Measurements from ENCODE around the gene IL4R. TPM values are rescaled to one million over a fixed set of nuclear protein-coding genes. Genes with fewer than 3 reads are reported as not detected.
A peak's percentile ranks its signal among the peaks of the same experiment; 100 is the strongest.

The IL4R gene
- total and polyA plus RNA-seq, 2 of the 13 experiments (the other 11 are each of a cell fraction or from before 2014, with no cell fraction given), result 15.9 to 49.6 TPM

- TF ChIP-seq ZNF687 (CRISPR knock-in tag; IDR thresholded peaks at IDR 0.05) (peak; percentile 85), GFI1 (CRISPR knock-in tag; IDR thresholded peaks at IDR 0.05; ENCODE audit: borderline replicate concordance) (peak; percentile 50; the same call in 1 of the 2 replicates), HOXA7 (CRISPR knock-in tag; IDR thresholded peaks at IDR 0.05) (no peak), HBP1 (CRISPR knock-in tag; IDR thresholded peaks at IDR 0.05; ENCODE audit: low read depth) (no peak), TRIM24 (CRISPR knock-in tag; IDR thresholded peaks at IDR 0.05) (no peak), MTERF4 (CRISPR knock-in tag; IDR thresholded peaks at IDR 0.05) (no peak), ZNF605 (CRISPR knock-in tag; IDR thresholded peaks at IDR 0.05) (no peak), MTF2 (CRISPR knock-in tag; IDR thresholded peaks at IDR 0.05; ENCODE audit: borderline replicate concordance) (no peak), ZBTB3 (CRISPR knock-in tag; IDR thresholded peaks at IDR 0.05; ENCODE audit: borderline replicate concordance, low read depth) (no peak), ZNF607 (CRISPR knock-in tag; IDR thresholded peaks at IDR 0.05; ENCODE audit: borderline replicate concordance) (peak; percentile 52; the same call in 1 of the 2 replicates), FOXC1 (CRISPR knock-in tag; IDR thresholded peaks at IDR 0.05; ENCODE audit: borderline replicate concordance) (0 out of 2 replicates have a peak, but pooled peaks have one; percentile 7), SKI (IDR thresholded peaks at IDR 0.05; ENCODE audit: partially characterized antibody) (peak; percentile 83), ZNF235 (CRISPR knock-in tag; IDR thresholded peaks at IDR 0.05; ENCODE audit: borderline replicate concordance) (peak; percentile 93), ZNF124 (CRISPR knock-in tag; IDR thresholded peaks at IDR 0.05) (peak; percentile 96), ESRRA (CRISPR knock-in tag; IDR thresholded peaks at IDR 0.05; ENCODE audit: low read depth) (no peak), ZNF232 (CRISPR knock-in tag; IDR thresholded peaks at IDR 0.05; ENCODE audit: borderline replicate concordance) (peak; percentile 36; the same call in 1 of the 2 replicates), ZSCAN31 (CRISPR knock-in tag; IDR thresholded peaks at IDR 0.05; ENCODE audit: low read depth) (peak; percentile 99), RORA (CRISPR knock-in tag; IDR thresholded peaks at IDR 0.05) (no peak), ZNF335 (CRISPR knock-in tag; IDR thresholded peaks at IDR 0.05) (peak; percentile 81; the same call in 1 of the 2 replicates), ZNF430 (CRISPR knock-in tag; IDR thresholded peaks at IDR 0.05) (peak; percentile 56; the same call in 1 of the 2 replicates), GATAD2A (CRISPR knock-in tag; IDR thresholded peaks at IDR 0.05) (peak; percentile 76), NR2F2 (IDR thresholded peaks at IDR 0.05; ENCODE audit: borderline replicate concordance, low read depth) (no peak), ZNF740 (CRISPR knock-in tag; IDR thresholded peaks at IDR 0.05) (peak; percentile 85), TBX3 (IDR thresholded peaks at IDR 0.05; ENCODE audit: borderline replicate concordance) (no peak)
Observed at GRCh38 chr16:27313422-27314160, at the start of gene IL4R (continued).

Measured in HepG2 (cell line).